Lower lobe of right lung (tissue), 2 donors: Measurements from ENCODE around the gene STRA6. TPM values are rescaled to one million over a fixed set of nuclear protein-coding genes. Genes with fewer than 3 reads are reported as not detected.

ENCODE experiments used
- ATAC-seq, 2 donors: fragments of 200-7000 bp; cut with Tn5 transposase; one replicate each; pipeline ENCODE4 v1.9.1; 2020 to 2022; ENCODE audit warnings: mild to moderate bottlenecking in 2 of 2, moderate library complexity in 2 of 2
- DNase-seq: peaks from one replicate; pipeline ENCODE4 v3.0.0-alpha.2; 2020
- H3K27ac ChIP-seq: fragments of 200-600 bp; one replicate; pipeline ENCODE4 v1.8.0; 2022
- H3K27me3 ChIP-seq: fragments of 200-600 bp; one replicate; pipeline ENCODE4 v1.8.0; 2022; ENCODE audit warnings: low read depth
- H3K36me3 ChIP-seq: fragments of 200-600 bp; one replicate; pipeline ENCODE4 v1.8.0; 2022; ENCODE audit warnings: mild to moderate bottlenecking
- H3K4me1 ChIP-seq: fragments of 200-600 bp; one replicate; pipeline ENCODE4 v1.8.0; 2022
- H3K4me3 ChIP-seq: fragments of 200-600 bp; one replicate; pipeline ENCODE4 v1.8.0; 2022; ENCODE audit warnings: mild to moderate bottlenecking
- H3K9me3 ChIP-seq: fragments of 200-600 bp; one replicate; pipeline ENCODE4 v1.8.0; 2022
- CTCF ChIP-seq: fragments of 200-600 bp; IDR thresholded peaks from one replicate; pipeline ENCODE4 v1.8.0; 2022; ENCODE audit warnings: antibody characterized with exemption, mild to moderate bottlenecking
- intact Hi-C: fragments of 100-400 bp; cut with DNase I; formaldehyde crosslinking; loops from one replicate; pipeline ENCODE4 v1.11.0; 2022
- total RNA-seq: library from RNA; stranded (reverse); fragmentation: NEBNext Ultra II Directional; extraction: Animal tissue kit (Norgen Biotek cat#: 25700); gene quantifications from one replicate; pipeline ENCODE4 v1.2.1, GENCODE V29; 2021
- donor health status: DM: no; HTN: yes; CAD: no; lungs with severe emphysema.

STRA6 gene
- total RNA-seq, 1 donor from 2014 or later, result not detected

GRCh38 chr15:74197176-74197965, 5.2 kb downstream of the STRA6 start:
- DNase-seq, result no peak
- no peak for TF ChIP-seq CTCF
- H3K4me3 ChIP-seq, result no peak overlapping the region
- H3K36me3 ChIP-seq, result no peaks in the 10 kb centered on the region
- no peak overlapping the region for H3K27ac ChIP-seq
- ATAC-seq, result no peak
- H3K9me3 ChIP-seq, result no peaks in the 10 kb centered on the region
- peaks cover 18% of the 10 kb centered on the region for H3K4me1 ChIP-seq
- H3K27me3 ChIP-seq, result no peaks in the 10 kb centered on the region
- intact Hi-C loops, result no loop called here

GRCh38 chr15:74196175-74196574, 6.4 kb downstream of the STRA6 start:
- intact Hi-C loops, result no loop called here
- ATAC-seq, result peak; percentile 13 to 30
- Histone ChIP-seq H3K4me1 (peaks cover 18% of the 10 kb centered on the region), H3K36me3 (no peaks in the 10 kb centered on the region), H3K9me3 (no peaks in the 10 kb centered on the region), H3K27me3 (no peaks in the 10 kb centered on the region), H3K27ac (no peak overlapping the region), H3K4me3 (no peak overlapping the region)
- peak; percentile 72 for DNase-seq
- TF ChIP-seq CTCF, result no peak

- H3K4me3 ChIP-seq, result no peak overlapping the region
- no peak overlapping the region for H3K27ac ChIP-seq
- peaks cover 18% of the 10 kb centered on the region for H3K4me1 ChIP-seq
- H3K27me3 ChIP-seq, result no peaks in the 10 kb centered on the region
- intact Hi-C loops, result no loop called here
- TF ChIP-seq CTCF, result no peak
- no peaks in the 10 kb centered on the region for H3K36me3 ChIP-seq
- no peak for ATAC-seq
- H3K9me3 ChIP-seq, result no peaks in the 10 kb centered on the region
- no peak for DNase-seq
Measured at GRCh38 chr15:74194572-74195559, 7.7 kb downstream of the STRA6 start.

GRCh38 chr15:74193905-74194304, 8.7 kb downstream of the STRA6 start:
- H3K9me3 ChIP-seq, result no peaks in the 10 kb centered on the region
- peaks cover 18% of the 10 kb centered on the region for H3K4me1 ChIP-seq
- no peaks in the 10 kb centered on the region for H3K36me3 ChIP-seq
- DNase-seq, result no peak
- no peak for ATAC-seq
- H3K27ac ChIP-seq, result no peak overlapping the region
- H3K4me3 ChIP-seq, result no peak overlapping the region
- TF ChIP-seq CTCF, result no peak
- intact Hi-C loops, result no loop called here
- H3K27me3 ChIP-seq, result no peaks in the 10 kb centered on the region

- Histone ChIP-seq H3K27ac (no peak overlapping the region), H3K27me3 (no peaks in the 10 kb centered on the region), H3K4me1 (peaks cover 18% of the 10 kb centered on the region), H3K4me3 (no peak overlapping the region), H3K9me3 (no peaks in the 10 kb centered on the region), H3K36me3 (no peaks in the 10 kb centered on the region)
- intact Hi-C loops, result no loop called here
- ATAC-seq (no peak), DNase-seq (no peak)
- TF ChIP-seq CTCF, result no peak
Measured at GRCh38 chr15:74193299-74193718, 9.3 kb downstream of the STRA6 start.
